ENCODE results near the gene TSSK2.

- TF ChIP-seq, protein P1, sequence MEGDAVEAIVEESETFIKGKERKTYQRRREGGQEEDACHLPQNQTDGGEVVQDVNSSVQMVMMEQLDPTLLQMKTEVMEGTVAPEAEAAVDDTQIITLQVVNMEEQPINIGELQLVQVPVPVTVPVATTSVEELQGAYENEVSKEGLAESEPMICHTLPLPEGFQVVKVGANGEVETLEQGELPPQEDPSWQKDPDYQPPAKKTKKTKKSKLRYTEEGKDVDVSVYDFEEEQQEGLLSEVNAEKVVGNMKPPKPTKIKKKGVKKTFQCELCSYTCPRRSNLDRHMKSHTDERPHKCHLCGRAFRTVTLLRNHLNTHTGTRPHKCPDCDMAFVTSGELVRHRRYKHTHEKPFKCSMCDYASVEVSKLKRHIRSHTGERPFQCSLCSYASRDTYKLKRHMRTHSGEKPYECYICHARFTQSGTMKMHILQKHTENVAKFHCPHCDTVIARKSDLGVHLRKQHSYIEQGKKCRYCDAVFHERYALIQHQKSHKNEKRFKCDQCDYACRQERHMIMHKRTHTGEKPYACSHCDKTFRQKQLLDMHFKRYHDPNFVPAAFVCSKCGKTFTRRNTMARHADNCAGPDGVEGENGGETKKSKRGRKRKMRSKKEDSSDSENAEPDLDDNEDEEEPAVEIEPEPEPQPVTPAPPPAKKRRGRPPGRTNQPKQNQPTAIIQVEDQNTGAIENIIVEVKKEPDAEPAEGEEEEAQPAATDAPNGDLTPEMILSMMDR (IDR thresholded peaks at IDR 0.05): no peak
- no peak for TF ChIP-seq POLR2A (IDR thresholded peaks at IDR 0.05)
- TF ChIP-seq POLR2AphosphoS5 (IDR thresholded peaks at IDR 0.05): no peak
These were observed at the start of gene TSSK2 for GRCh38 chr22:19130959-19131684.
